AG08395 (cell line): Measurements from ENCODE around the gene ANO3.
"Not testable (repeated sequence)": the region's sequence is repeated elsewhere in the genome, so short reads cannot be mapped to it uniquely, and the experiment has no call there.

Experiments used
- DNase-seq: peaks from one replicate; pipeline ENCODE4 v3.0.0; 2012; ENCODE audit warnings: mixed read lengths, low spot score

The ANO3 gene

GRCh38 chr11:26331911-26332571 lies at the start of gene ANO3:
ANO3 (plus strand) TSS chr11:26332130; CDS start chr11:26332276, 146 bp downstream.
- peak; percentile 66 for DNase-seq

- no peak for DNase-seq
Observed at GRCh38 chr11:26283852-26284408, 48.0 kb upstream of the ANO3 start.

- DNase-seq, result no peak
Observed at GRCh38 chr11:26285608-26286007, 46.3 kb upstream of the ANO3 start.

- DNase-seq, result peak; percentile 4
Observed at GRCh38 chr11:26286472-26287066, 45.4 kb upstream of the ANO3 start.

- no peak for DNase-seq
Observed at GRCh38 chr11:26287067-26287518, 44.8 kb upstream of the ANO3 start.

- peak; percentile 54 for DNase-seq
Observed at GRCh38 chr11:26297189-26297975, 34.5 kb upstream of the ANO3 start.

GRCh38 chr11:26316372-26316771 lies 15.6 kb upstream of the ANO3 start:
- DNase-seq, result not testable (repeated sequence)

- DNase-seq, result no peak
Observed at GRCh38 chr11:26319906-26320305, 12.0 kb upstream of the ANO3 start.

- DNase-seq, result no peak
Observed at GRCh38 chr11:26321516-26321915, 10.4 kb upstream of the ANO3 start.

- no peak for DNase-seq
Observed at GRCh38 chr11:26322335-26323067, 9.4 kb upstream of the ANO3 start.

GRCh38 chr11:26323837-26324236 lies 8.1 kb upstream of the ANO3 start:
- no peak for DNase-seq

- no peak for DNase-seq
Observed at GRCh38 chr11:26324270-26324669, 7.7 kb upstream of the ANO3 start.

GRCh38 chr11:26326793-26327400 lies 5.0 kb upstream of the ANO3 start:
- no peak for DNase-seq

GRCh38 chr11:26329206-26329605 lies 2.7 kb upstream of the ANO3 start:
- no peak for DNase-seq

- DNase-seq, result no peak
Observed at GRCh38 chr11:26330262-26330661, 1.7 kb upstream of the ANO3 start.

- no peak for DNase-seq
Observed at GRCh38 chr11:26332572-26332915, 614 bp downstream of the ANO3 start.

- DNase-seq, result no peak
Observed at GRCh38 chr11:26333906-26334305, 2.0 kb downstream of the ANO3 start.

GRCh38 chr11:26335903-26336302 lies 4.0 kb downstream of the ANO3 start:
- no peak for DNase-seq

- no peak for DNase-seq
Observed at GRCh38 chr11:26344647-26345046, 12.7 kb downstream of the ANO3 start.

- DNase-seq, result no peak
Observed at GRCh38 chr11:26348776-26349175, 16.8 kb downstream of the ANO3 start.

GRCh38 chr11:26350002-26350401 lies 18.1 kb downstream of the ANO3 start:
- DNase-seq, result no peak

- no peak for DNase-seq
Observed at GRCh38 chr11:26353010-26353409, 21.1 kb downstream of the ANO3 start.
